Immature natural killer cell (primary cell): ENCODE measurements around the gene PEX6. TPM values are rescaled to one million over a fixed set of nuclear protein-coding genes. Genes with fewer than 3 reads are reported as not detected.
"Not testable (repeated sequence)": the region's sequence is repeated elsewhere in the genome, so short reads cannot be mapped to it uniquely, and the experiment has no call there.

Experiments
- DNase-seq, 3 donors: peaks; one replicate each; pipeline ENCODE4 v3.0.0; 2022; ENCODE audit warnings: mixed read lengths in 1 of 3
- H3K27ac Mint-ChIP-seq, 6 donors: one replicate each; pipeline ENCODE4 v1.8.0; 2020; ENCODE audit warnings: mixed read lengths in 6 of 6, mild to moderate bottlenecking in 5 of 6, inconsistent platforms in 4 of 6, moderate library complexity in 3 of 6
- H3K27me3 Mint-ChIP-seq, 3 donors: one replicate each; pipeline ENCODE4 v1.8.0; 2020 to 2021; ENCODE audit warnings: low read depth in 3 of 3, mild to moderate bottlenecking in 3 of 3, mixed read lengths in 3 of 3, moderate library complexity in 3 of 3, inconsistent platforms in 1 of 3
- H3K36me3 Mint-ChIP-seq, 3 donors: one replicate each; pipeline ENCODE4 v1.8.0; 2020; ENCODE audit warnings: mixed read lengths in 3 of 3, inconsistent platforms in 2 of 3, mild to moderate bottlenecking in 2 of 3
- H3K4me1 Mint-ChIP-seq, 2 donors: one replicate each; pipeline ENCODE4 v1.8.0; 2020; ENCODE audit warnings: inconsistent platforms in 2 of 2, mild to moderate bottlenecking in 2 of 2, mixed read lengths in 2 of 2, moderate library complexity in 1 of 2
- H3K4me3 Mint-ChIP-seq, 5 donors: one replicate each; pipeline ENCODE4 v1.8.0; 2020; ENCODE audit warnings: mild to moderate bottlenecking in 5 of 5, mixed read lengths in 5 of 5, inconsistent platforms in 3 of 5, moderate library complexity in 3 of 5
- H3K9me3 Mint-ChIP-seq, 6 donors: one replicate each; pipeline ENCODE4 v1.8.0; 2020; ENCODE audit warnings: mild to moderate bottlenecking in 6 of 6, mixed read lengths in 6 of 6, inconsistent platforms in 4 of 6, moderate library complexity in 3 of 6
- polyA plus RNA-seq, 3 donors: library from polyadenylated mRNA; unstranded; fragments of 300-500 nt; fragmentation: Illumina TruSeq; gene quantifications; one replicate each; pipeline ENCODE4 v1.2.3, GENCODE V29; 2021

The PEX6 gene
- polyA plus RNA-seq, 3 donors from 2014 or later, result 12.2 to 18.1 (median 16.4) TPM

GRCh38 chr6:43013097-43013842, 34.3 kb upstream of the PEX6 start:
- peaks cover 0 to 19% (median 4%) of the 10 kb centered on the region in 3 donors for H3K36me3 Mint-ChIP-seq
- H3K27ac Mint-ChIP-seq, result peak overlapping the region; percentile 79 to 97 (median 87)
- peaks cover 0 to 8% (median 4%) of the 10 kb centered on the region in 3 donors for H3K27me3 Mint-ChIP-seq
- no peak for DNase-seq
- H3K4me1 Mint-ChIP-seq, result peaks cover 48 to 56% of the 10 kb centered on the region in 2 donors
- peak overlapping the region; percentile 90 to 99 (median 93) for H3K4me3 Mint-ChIP-seq
- H3K9me3 Mint-ChIP-seq, result no peaks in the 10 kb centered on the region

GRCh38 chr6:43012364-43012763, 33.4 kb upstream of the PEX6 start:
- Mint-ChIP-seq H3K4me1 (peaks cover 43 to 48% of the 10 kb centered on the region in 2 donors), H3K27me3 (peaks cover 0 to 8% (median 4%) of the 10 kb centered on the region in 3 donors)

GRCh38 chr6:43011207-43011606, 32.2 kb upstream of the PEX6 start:
- H3K9me3 Mint-ChIP-seq, result no peaks in the 10 kb centered on the region
- H3K36me3 Mint-ChIP-seq, result peaks cover 0 to 20% (median 8%) of the 10 kb centered on the region in 3 donors
- peak overlapping the region in 3 of 6 donors; percentile 27 to 55 (median 43) for H3K27ac Mint-ChIP-seq
- peaks cover 0 to 8% (median 4%) of the 10 kb centered on the region in 3 donors for H3K27me3 Mint-ChIP-seq
- no peak for DNase-seq
- H3K4me1 Mint-ChIP-seq, result peaks cover 37 to 45% of the 10 kb centered on the region in 2 donors
- peak overlapping the region in 1 of 5 donors; percentile 97 for H3K4me3 Mint-ChIP-seq

More at GRCh38 chr6:43012364-43012763, 33.4 kb upstream of the PEX6 start:
- DNase-seq, result no peak
- Mint-ChIP-seq H3K9me3 (no peaks in the 10 kb centered on the region), H3K36me3 (peaks cover 0 to 19% (median 6%) of the 10 kb centered on the region in 3 donors), H3K27ac (peak overlapping the region in 5 of 6 donors; percentile 71 to 97 (median 86)), H3K4me3 (peak overlapping the region; percentile 90 to 99 (median 93))

GRCh38 chr6:43009124-43009523, 30.1 kb upstream of the PEX6 start:
- H3K4me1 Mint-ChIP-seq, result peaks cover 24 to 28% of the 10 kb centered on the region in 2 donors
- no peak overlapping the region for H3K4me3 Mint-ChIP-seq
- H3K27ac Mint-ChIP-seq, result peak overlapping the region in 2 of 6 donors; percentile 9 to 64
- H3K27me3 Mint-ChIP-seq, result peaks cover 0 to 6% (median 4%) of the 10 kb centered on the region in 3 donors
- no peak for DNase-seq
- no peaks in the 10 kb centered on the region for H3K9me3 Mint-ChIP-seq
- peaks cover 5 to 25% (median 8%) of the 10 kb centered on the region in 3 donors for H3K36me3 Mint-ChIP-seq

- H3K9me3 Mint-ChIP-seq, result no peaks in the 10 kb centered on the region
- H3K4me3 Mint-ChIP-seq, result no peak overlapping the region
- H3K27me3 Mint-ChIP-seq, result peaks cover 0 to 2% (median 1%) of the 10 kb centered on the region in 3 donors
- peaks cover 7 to 9% of the 10 kb centered on the region in 2 donors for H3K4me1 Mint-ChIP-seq
- H3K36me3 Mint-ChIP-seq, result peaks cover 5 to 25% (median 8%) of the 10 kb centered on the region in 3 donors
- peak overlapping the region in 2 of 6 donors; percentile 50 to 59 for H3K27ac Mint-ChIP-seq
- no peak for DNase-seq
These were observed 28.1 kb upstream of the PEX6 start for GRCh38 chr6:43007126-43007525.

GRCh38 chr6:43006251-43006650, 27.3 kb upstream of the PEX6 start:
- Mint-ChIP-seq H3K9me3 (no peaks in the 10 kb centered on the region), H3K4me1 (peaks cover 0 to 4% of the 10 kb centered on the region in 2 donors), H3K36me3 (peaks cover 5 to 25% (median 8%) of the 10 kb centered on the region in 3 donors), H3K27ac (no peak overlapping the region), H3K4me3 (no peak overlapping the region), H3K27me3 (peaks cover 0 to 1% (median 0%) of the 10 kb centered on the region in 3 donors)
- DNase-seq, result no peak

GRCh38 chr6:43005844-43006243, 26.9 kb upstream of the PEX6 start:
- H3K36me3 Mint-ChIP-seq, result peaks cover 5 to 24% (median 8%) of the 10 kb centered on the region in 3 donors
- peaks cover 0 to 1% (median 0%) of the 10 kb centered on the region in 3 donors for H3K27me3 Mint-ChIP-seq
- H3K27ac Mint-ChIP-seq, result no peak overlapping the region
- H3K4me1 Mint-ChIP-seq, result peaks cover 0 to 2% of the 10 kb centered on the region in 2 donors
- no peaks in the 10 kb centered on the region for H3K9me3 Mint-ChIP-seq
- H3K4me3 Mint-ChIP-seq, result no peak overlapping the region
- no peak for DNase-seq

- Mint-ChIP-seq H3K36me3 (peaks cover 0 to 8% (median 5%) of the 10 kb centered on the region in 3 donors), H3K4me1 (peaks cover 0 to 2% of the 10 kb centered on the region in 2 donors), H3K27ac (no peak overlapping the region), H3K9me3 (no peaks in the 10 kb centered on the region), H3K27me3 (no peaks in the 10 kb centered on the region), H3K4me3 (no peak overlapping the region)
- no peak for DNase-seq
These were observed 22.9 kb upstream of the PEX6 start for GRCh38 chr6:43001843-43002242.

GRCh38 chr6:42998205-42998604, 19.2 kb upstream of the PEX6 start:
- H3K4me1 Mint-ChIP-seq, result peaks cover 4 to 10% of the 10 kb centered on the region in 2 donors
- not testable (repeated sequence) for H3K27ac Mint-ChIP-seq, DNase-seq, H3K27me3 Mint-ChIP-seq, H3K36me3 Mint-ChIP-seq, H3K4me3 Mint-ChIP-seq, H3K9me3 Mint-ChIP-seq

- no peak overlapping the region for H3K4me3 Mint-ChIP-seq
- no peak for DNase-seq
- peaks cover 0 to 7% (median 4%) of the 10 kb centered on the region in 3 donors for H3K36me3 Mint-ChIP-seq
- H3K27ac Mint-ChIP-seq, result peak overlapping the region in 4 of 6 donors; percentile 6 to 75 (median 47)
- peaks cover 4 to 10% of the 10 kb centered on the region in 2 donors for H3K4me1 Mint-ChIP-seq
- H3K27me3 Mint-ChIP-seq, result peaks cover 0 to 1% (median 0%) of the 10 kb centered on the region in 3 donors
- H3K9me3 Mint-ChIP-seq, result no peaks in the 10 kb centered on the region
These were observed 17.5 kb upstream of the PEX6 start for GRCh38 chr6:42996513-42996912.

- Mint-ChIP-seq H3K4me3 (no peak overlapping the region), H3K4me1 (peaks cover 5 to 23% of the 10 kb centered on the region in 2 donors), H3K27ac (peak overlapping the region in 1 of 6 donors; percentile 25), H3K9me3 (no peaks in the 10 kb centered on the region), H3K36me3 (peaks cover 4 to 10% (median 4%) of the 10 kb centered on the region in 3 donors), H3K27me3 (peaks cover 0 to 1% (median 0%) of the 10 kb centered on the region in 3 donors)
- no peak for DNase-seq
These were observed 14.5 kb upstream of the PEX6 start for GRCh38 chr6:42993445-42993844.

- H3K4me3 Mint-ChIP-seq, result no peak overlapping the region
- peaks cover 26 to 54% of the 10 kb centered on the region in 2 donors for H3K4me1 Mint-ChIP-seq
- H3K27ac Mint-ChIP-seq, result no peak overlapping the region
- peaks cover 4 to 16% (median 4%) of the 10 kb centered on the region in 3 donors for H3K36me3 Mint-ChIP-seq
- H3K27me3 Mint-ChIP-seq, result no peaks in the 10 kb centered on the region
- DNase-seq, result no peak
- H3K9me3 Mint-ChIP-seq, result no peaks in the 10 kb centered on the region
These were observed 10.9 kb upstream of the PEX6 start for GRCh38 chr6:42989923-42990322.

- Mint-ChIP-seq H3K4me3 (peak overlapping the region in 1 of 5 donors; percentile 18), H3K27ac (no peak overlapping the region), H3K27me3 (peaks cover 0 to 5% (median 0%) of the 10 kb centered on the region in 3 donors), H3K9me3 (no peaks in the 10 kb centered on the region), H3K36me3 (peaks cover 3 to 15% (median 4%) of the 10 kb centered on the region in 3 donors), H3K4me1 (peaks cover 35 to 61% of the 10 kb centered on the region in 2 donors)
- DNase-seq, result no peak
These were observed 9.6 kb upstream of the PEX6 start for GRCh38 chr6:42988486-42989020.
